PFSK-1 (cell line): ENCODE data around the gene TRDN.

Source experiments
- FOXP2 ChIP-seq: optimal IDR thresholded peaks from 2 replicates; pipeline ENCODE3; 2011; ENCODE audit warnings: borderline replicate concordance, control low read depth, inconsistent platforms; ENCODE audit not compliant: insufficient read depth; ENCODE audit errors: extremely low read length, extremely low read depth
- POLR2AphosphoS5 ChIP-seq: IDR thresholded peaks from 2 replicates; pipeline ENCODE4 v1.6.1; 2012; ENCODE audit warnings: low read depth, mild to moderate bottlenecking, control low read depth, low read length, moderate library complexity
- SIN3A ChIP-seq: IDR thresholded peaks from 2 replicates; pipeline ENCODE4 v1.6.1; 2012; ENCODE audit warnings: mild to moderate bottlenecking, low read length, moderate library complexity, borderline replicate concordance; ENCODE audit not compliant: insufficient read depth
- TAF1 ChIP-seq: IDR thresholded peaks from 2 replicates; pipeline ENCODE4 v1.6.1; 2012; ENCODE audit warnings: low read length, control low read depth, borderline replicate concordance; ENCODE audit not compliant: insufficient read depth
- TF ChIP-seq, protein P1 (sequence below), 2 experiments: IDR thresholded peaks; 2 replicates each; pipeline versions ENCODE4 v1.6.1 to v1.8.0; 2011 to 2012; ENCODE audit warnings: low read depth in 2 of 2, low read length in 2 of 2, control low read depth in 1 of 2, inconsistent platforms in 1 of 2, mild to moderate bottlenecking in 1 of 2, moderate library complexity in 1 of 2; ENCODE audit not compliant: insufficient read depth in 1 of 2

Gene TRDN

DNA sequence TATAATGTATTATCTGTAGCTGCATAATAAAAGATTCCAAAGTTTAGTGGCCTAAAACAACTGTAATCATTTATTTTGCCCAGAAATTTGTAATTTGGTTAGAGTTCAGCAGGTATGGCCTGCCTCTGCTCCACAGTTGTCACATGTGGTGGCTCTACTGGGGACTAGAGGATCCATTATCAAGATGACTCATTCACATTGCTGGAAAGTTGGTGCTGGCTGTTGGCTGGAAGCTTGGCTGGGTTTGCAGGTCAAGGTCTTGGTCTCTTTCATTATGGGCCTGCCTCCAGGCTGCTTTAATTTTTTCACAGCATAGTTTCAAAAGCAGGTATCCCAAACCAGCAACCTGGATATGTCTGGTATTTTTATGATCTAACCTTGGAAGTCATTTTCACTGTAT is 17.6 kb downstream of the TRDN start:
- TF ChIP-seq SIN3A: no peak

DNA sequence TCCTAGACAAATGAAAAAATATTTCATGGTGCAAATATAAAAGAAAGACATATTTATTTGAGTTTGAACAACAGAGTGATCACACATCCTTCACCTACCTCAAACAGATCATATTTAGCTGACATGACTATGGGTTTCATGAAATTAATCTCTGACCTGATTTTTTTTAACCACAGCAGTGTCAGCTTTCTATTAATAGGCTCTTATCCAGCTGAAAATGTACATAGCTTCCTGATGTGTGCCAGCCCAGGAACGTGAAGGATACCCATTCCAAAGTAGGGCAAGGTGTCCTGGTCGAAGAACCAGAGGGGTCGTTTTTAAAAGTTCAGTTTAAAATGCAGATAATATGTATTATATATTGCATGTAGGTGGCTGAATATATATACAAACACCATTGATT is 19.8 kb downstream of the TRDN start:
- TF ChIP-seq FOXP2 (no peak), TAF1 (no peak), POLR2AphosphoS5 (no peak), SIN3A (no peak)
- TF ChIP-seq, protein P1, sequence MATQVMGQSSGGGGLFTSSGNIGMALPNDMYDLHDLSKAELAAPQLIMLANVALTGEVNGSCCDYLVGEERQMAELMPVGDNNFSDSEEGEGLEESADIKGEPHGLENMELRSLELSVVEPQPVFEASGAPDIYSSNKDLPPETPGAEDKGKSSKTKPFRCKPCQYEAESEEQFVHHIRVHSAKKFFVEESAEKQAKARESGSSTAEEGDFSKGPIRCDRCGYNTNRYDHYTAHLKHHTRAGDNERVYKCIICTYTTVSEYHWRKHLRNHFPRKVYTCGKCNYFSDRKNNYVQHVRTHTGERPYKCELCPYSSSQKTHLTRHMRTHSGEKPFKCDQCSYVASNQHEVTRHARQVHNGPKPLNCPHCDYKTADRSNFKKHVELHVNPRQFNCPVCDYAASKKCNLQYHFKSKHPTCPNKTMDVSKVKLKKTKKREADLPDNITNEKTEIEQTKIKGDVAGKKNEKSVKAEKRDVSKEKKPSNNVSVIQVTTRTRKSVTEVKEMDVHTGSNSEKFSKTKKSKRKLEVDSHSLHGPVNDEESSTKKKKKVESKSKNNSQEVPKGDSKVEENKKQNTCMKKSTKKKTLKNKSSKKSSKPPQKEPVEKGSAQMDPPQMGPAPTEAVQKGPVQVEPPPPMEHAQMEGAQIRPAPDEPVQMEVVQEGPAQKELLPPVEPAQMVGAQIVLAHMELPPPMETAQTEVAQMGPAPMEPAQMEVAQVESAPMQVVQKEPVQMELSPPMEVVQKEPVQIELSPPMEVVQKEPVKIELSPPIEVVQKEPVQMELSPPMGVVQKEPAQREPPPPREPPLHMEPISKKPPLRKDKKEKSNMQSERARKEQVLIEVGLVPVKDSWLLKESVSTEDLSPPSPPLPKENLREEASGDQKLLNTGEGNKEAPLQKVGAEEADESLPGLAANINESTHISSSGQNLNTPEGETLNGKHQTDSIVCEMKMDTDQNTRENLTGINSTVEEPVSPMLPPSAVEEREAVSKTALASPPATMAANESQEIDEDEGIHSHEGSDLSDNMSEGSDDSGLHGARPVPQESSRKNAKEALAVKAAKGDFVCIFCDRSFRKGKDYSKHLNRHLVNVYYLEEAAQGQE (IDR thresholded peaks at IDR 0.05; ENCODE audit: insufficient read depth in 1 of 2, low read depth in 2 of 2, low read length in 2 of 2): no peak

DNA sequence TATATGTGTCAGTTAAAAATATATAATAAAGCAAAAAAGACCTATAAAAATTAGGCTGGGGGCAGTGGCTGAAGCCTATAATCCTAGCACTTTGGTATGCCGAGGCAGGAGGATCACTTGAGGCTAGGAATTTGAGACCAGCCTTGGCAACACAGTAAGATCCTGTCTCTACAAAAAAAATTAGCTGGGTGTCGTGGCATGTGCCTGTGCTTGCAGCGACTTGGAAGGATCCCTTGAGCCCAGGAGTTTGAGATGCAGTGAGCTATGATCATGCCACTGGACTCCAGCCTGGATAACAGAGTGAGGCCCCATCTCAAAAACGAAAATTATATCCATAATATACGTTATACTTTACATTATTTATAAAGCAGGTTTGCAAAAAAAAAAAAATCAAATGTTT is 20.7 kb downstream of the TRDN start:
- TF ChIP-seq POLR2AphosphoS5 (no peak), TAF1 (no peak), FOXP2 (no peak), SIN3A (no peak)
- TF ChIP-seq, protein P1 (IDR thresholded peaks at IDR 0.05; ENCODE audit: insufficient read depth in 1 of 2, low read depth in 2 of 2, low read length in 2 of 2): no peak

DNA sequence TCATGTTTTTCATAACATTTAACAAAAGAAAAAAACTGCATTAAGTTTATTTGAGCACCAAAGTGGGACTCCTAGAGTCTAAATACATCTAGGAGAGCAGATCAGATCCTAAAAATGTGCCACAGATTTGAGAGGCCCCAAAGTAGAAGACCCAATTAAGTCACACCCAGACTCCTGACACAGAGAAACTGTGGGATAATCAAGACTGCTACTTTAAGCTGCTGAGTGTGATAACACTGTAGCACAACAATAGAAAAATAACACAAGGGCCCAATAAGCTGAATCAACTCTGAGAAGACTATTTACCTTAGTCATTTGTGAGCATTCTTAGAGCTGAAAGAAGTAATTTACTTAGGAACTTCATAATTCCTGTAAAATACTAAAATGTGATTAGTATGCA is 26.0 kb downstream of the TRDN start:
- no peak for TF ChIP-seq TAF1
- no peak for TF ChIP-seq FOXP2
- TF ChIP-seq, protein P1 (IDR thresholded peaks at IDR 0.05; ENCODE audit: insufficient read depth in 1 of 2, low read depth in 2 of 2, low read length in 2 of 2): no peak
- no peak for TF ChIP-seq POLR2AphosphoS5
- TF ChIP-seq SIN3A: no peak

DNA sequence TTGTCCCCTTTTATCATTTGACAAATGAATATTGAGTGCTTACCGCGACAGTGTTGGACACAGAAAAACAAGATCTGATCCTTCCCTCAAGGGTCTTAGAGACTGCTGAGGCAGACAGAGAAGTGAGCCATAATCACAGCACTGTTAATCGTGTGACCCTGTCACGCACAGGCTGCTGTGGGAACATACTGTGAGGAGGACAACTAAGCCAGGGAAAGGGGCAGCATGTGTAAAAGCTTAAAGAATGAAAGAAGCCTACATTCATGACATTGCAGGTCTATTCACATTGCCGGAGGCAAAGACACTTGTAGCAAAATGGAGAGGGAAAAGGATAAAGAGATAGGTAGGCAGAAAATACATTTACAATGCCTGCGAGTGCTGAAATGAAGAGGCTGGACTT is 32.7 kb downstream of the TRDN start:
- TF ChIP-seq, protein P1 (IDR thresholded peaks at IDR 0.05; ENCODE audit: insufficient read depth in 1 of 2, low read depth in 2 of 2, low read length in 2 of 2): no peak
- TF ChIP-seq POLR2AphosphoS5 (no peak), TAF1 (no peak)

DNA sequence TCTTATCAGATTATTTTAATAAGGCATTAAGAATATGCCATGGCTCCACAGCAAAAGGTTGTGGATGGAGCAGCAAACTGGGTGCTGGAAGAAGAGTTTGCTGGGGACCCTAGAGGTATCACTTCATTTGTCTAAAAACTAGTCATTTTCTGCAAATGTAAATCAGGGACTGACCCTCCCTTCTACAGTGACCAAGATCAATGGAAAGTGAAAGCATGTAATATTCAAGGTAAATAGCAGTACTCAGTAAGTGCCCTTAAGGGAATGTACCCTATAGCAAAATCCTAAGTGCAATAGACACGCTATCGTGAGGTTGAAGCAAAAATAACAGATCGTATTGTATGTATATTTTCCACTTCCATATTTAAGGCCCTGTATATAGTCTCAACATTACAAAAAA is 38.7 kb downstream of the TRDN start:
- TF ChIP-seq, protein P1 (IDR thresholded peaks at IDR 0.05; ENCODE audit: insufficient read depth in 1 of 2, low read depth in 2 of 2, low read length in 2 of 2): no peak
- TF ChIP-seq TAF1: no peak
- no peak for TF ChIP-seq FOXP2
- TF ChIP-seq POLR2AphosphoS5: no peak
- TF ChIP-seq SIN3A: no peak
